ENCODE data around the gene XK. TPM values are rescaled to one million over a fixed set of nuclear protein-coding genes. Genes with fewer than 3 reads are reported as not detected.
"Not testable (repeated sequence)": the region's sequence is repeated elsewhere in the genome, so short reads cannot be mapped to it uniquely, and the experiment has no call there.

Gene XK, protein sequence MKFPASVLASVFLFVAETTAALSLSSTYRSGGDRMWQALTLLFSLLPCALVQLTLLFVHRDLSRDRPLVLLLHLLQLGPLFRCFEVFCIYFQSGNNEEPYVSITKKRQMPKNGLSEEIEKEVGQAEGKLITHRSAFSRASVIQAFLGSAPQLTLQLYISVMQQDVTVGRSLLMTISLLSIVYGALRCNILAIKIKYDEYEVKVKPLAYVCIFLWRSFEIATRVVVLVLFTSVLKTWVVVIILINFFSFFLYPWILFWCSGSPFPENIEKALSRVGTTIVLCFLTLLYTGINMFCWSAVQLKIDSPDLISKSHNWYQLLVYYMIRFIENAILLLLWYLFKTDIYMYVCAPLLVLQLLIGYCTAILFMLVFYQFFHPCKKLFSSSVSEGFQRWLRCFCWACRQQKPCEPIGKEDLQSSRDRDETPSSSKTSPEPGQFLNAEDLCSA
- not detected in 2 replicates for total RNA-seq (2014; rRNA removed; shearing (Covaris generic))

DNA sequence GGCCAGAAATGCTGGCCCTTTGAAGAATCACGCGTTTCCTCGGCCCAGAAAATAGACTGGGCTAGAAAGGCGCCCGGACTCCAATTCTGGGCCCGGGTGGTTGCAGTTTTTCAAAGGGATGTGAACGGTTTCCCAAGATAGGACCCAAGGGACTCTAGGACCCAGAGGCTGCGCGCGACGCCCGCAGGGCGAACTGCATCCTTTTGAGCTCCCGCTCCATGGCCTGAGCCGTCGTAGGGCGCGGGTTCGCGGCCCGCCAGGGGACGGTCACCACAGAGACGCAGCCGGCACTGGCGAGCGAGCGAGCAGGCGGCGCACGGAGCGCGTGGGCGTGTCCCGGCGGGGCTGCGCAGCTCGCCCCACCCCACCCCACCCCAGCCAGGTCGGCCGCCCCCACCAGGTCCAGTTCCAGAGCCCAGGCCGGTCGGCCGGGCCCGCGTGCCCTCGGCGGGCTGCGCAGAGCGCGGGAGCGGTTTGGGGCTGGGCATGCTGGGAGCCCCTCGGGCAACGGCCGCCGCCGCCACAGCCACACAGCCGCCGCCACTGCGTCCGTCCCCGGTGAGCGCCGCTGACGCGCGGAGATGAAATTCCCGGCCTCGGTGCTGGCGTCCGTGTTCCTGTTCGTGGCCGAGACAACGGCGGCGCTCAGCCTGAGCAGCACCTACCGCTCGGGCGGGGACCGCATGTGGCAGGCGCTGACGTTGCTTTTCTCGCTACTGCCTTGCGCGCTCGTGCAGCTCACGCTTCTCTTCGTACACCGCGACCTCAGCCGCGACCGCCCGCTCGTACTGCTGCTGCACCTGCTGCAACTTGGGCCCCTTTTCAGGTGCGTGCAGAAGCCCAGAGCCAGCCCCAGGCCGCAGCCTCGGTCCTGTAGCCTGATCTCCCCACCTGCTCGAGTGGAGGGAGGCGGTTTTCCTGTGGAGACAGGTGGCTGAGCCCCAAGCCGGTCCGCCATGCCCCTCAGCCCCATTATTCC is at the start of gene XK:
Gene XK, plus strand, starts transcription at position 411 of the 979 bp plus-strand sequence. Its CDS starts 171 bp downstream, at position 582.
- no peaks in the 10 kb centered on the region for H3K9me3 ChIP-seq (replicated peaks)
- no peak within 1 kb of the TSS for H3K27ac ChIP-seq
- no peaks in the 10 kb centered on the region for H3K27me3 ChIP-seq
- H3K4me3 ChIP-seq: no peak within 1 kb of the TSS
- H3K36me3 ChIP-seq: no peaks in the 10 kb centered on the region
- no peaks in the 10 kb centered on the region for H3K4me1 ChIP-seq
- no peak for DNase-seq

DNA sequence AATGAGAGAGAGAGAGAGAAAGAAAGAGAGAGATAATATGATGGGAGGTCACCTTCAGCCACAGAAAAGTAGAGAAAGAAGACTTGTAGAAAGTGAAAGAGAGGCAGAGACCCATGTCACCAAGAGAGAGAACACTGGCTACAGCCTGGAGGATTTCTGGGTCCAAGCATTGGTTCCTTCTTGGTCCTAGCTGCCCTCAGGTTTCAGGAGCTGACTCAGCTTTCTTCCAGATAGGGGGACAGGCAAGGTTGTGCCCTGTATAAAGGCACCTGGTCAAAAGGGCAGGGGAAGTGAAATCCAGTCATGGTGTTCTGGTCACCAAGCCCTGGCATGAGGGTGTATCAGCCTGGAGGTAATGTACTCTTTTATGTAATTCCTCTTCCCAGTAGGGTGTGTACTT is 47.5 kb upstream of the XK start:
- no peaks in the 10 kb centered on the region for H3K36me3 ChIP-seq
- H3K27ac ChIP-seq: no peak overlapping the region
- H3K4me3 ChIP-seq: no peak overlapping the region
- no peaks in the 10 kb centered on the region for H3K27me3 ChIP-seq
- no peaks in the 10 kb centered on the region for H3K4me1 ChIP-seq
- H3K9me3 ChIP-seq (replicated peaks): no peaks in the 10 kb centered on the region
- DNase-seq: no peak

DNA sequence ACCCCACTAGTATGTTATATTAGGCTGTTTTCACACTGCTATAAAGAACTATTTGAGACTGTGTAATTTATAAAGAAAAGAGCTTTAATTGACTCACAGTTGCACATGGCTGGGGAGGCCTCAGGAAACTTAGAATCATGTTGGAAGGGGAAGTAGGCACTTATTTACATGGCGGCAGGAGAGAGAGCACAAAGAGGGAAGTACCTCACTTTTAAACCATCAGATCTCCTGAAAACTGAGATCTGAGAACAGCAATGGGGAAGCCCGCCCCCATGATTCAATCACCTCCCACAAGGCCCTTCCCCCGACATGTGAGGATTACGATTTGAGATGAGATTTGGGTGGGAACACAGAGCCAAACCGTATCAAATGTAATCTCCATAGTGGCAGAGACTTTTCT is 45.4 kb upstream of the XK start:
- Histone ChIP-seq H3K27ac (no peak overlapping the region), H3K36me3 (no peaks in the 10 kb centered on the region), H3K4me3 (no peak overlapping the region)

DNA sequence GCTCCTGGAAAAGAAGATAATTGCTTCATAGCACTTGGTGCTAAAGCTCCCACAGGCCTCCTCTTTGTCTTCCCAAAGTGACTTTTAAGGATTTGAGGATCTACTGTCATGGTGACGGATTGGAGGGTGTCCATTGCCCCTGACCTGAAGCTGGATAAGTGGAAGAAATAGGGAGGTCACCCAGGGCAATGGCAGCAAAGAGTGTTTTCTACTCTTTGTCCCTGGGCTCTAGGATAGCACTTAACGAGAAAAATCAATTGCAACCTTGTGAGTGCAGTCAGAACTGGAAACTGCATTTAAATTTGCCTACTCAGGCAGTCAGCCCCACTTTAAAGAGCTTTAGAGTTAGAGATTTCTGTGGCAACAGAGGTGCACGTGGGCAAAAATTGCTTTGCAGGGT is 43.7 kb upstream of the XK start:
- DNase-seq: no peak
- Histone ChIP-seq H3K36me3 (no peaks in the 10 kb centered on the region), H3K9me3 (replicated peaks) (no peaks in the 10 kb centered on the region), H3K4me1 (no peaks in the 10 kb centered on the region), H3K27me3 (no peaks in the 10 kb centered on the region), H3K4me3 (no peak overlapping the region), H3K27ac (no peak overlapping the region)

More for the DNA sequence above, 45.4 kb upstream of the XK start:
- Histone ChIP-seq H3K9me3 (replicated peaks) (no peaks in the 10 kb centered on the region), H3K4me1 (no peaks in the 10 kb centered on the region), H3K27me3 (no peaks in the 10 kb centered on the region)
- no peak for DNase-seq

DNA sequence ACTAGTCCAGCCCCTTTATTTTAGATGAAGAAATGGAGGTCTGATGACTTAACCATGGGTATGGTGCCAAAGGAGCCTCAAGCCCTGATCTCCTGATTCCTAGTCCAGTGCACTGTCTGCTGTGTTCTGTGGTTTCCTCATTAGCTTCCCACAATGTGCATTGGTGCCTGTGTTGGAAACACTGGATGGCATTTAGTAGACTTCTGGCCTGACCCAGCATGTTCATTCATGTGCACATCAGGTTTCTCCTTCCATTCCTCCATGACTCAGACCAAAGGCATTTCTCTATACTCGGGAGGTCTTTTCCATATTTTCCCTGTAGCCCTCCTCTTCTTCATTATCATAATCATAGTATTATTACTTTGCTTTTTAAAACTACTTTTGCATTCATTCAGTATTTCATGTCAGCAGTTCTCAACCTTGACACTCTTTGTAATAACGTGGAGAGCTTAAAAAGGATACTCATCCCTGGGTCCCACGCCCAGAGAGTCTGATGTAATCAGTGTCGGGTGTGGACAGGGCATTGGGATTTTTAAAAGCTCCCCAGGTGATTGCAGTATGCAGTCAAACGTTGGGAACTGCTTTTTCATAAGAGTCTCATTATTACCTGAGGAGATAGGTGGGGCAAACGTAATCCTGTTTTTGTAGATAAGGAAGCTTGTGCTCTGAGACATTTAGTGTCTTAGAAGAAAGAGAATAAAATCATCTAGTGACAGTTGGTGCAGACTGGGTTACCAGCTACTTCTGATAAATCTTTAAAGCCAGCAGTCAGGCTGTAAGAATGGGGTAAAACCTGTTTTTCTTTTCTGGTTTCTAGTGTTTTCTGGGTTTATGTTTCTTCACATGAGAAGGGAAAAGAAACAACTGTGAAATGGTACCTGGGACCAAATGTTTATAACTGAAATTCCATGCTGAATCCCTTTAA is 40.9 kb upstream of the XK start:
- Histone ChIP-seq H3K27ac (no peak overlapping the region), H3K4me1 (no peaks in the 10 kb centered on the region), H3K9me3 (replicated peaks) (no peaks in the 10 kb centered on the region), H3K4me3 (no peak overlapping the region), H3K27me3 (no peaks in the 10 kb centered on the region), H3K36me3 (no peaks in the 10 kb centered on the region)
- DNase-seq: no peak

DNA sequence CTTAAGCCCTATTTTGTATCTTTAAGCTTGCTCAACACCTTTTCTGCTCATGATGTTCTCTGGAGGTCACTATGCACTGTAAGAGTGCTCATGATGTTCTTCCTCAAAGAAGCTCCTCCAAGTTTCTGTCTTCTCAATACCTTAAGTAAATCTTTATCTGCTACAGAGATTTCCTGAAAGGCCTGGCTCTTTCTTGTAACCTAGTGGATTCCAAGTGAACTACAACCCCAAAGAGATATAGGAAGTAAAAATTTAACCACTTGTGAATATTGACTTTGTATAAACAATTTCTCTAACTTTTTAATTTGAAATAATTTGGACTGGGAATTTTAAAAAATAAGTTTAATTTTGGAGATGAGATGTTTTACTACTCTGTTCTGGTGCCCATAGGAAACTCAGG is 39.3 kb upstream of the XK start:
- no peak overlapping the region for H3K27ac ChIP-seq
- DNase-seq: no peak
- H3K36me3 ChIP-seq: no peaks in the 10 kb centered on the region
- H3K9me3 ChIP-seq (replicated peaks): no peaks in the 10 kb centered on the region
- no peaks in the 10 kb centered on the region for H3K4me1 ChIP-seq
- no peak overlapping the region for H3K4me3 ChIP-seq
- no peaks in the 10 kb centered on the region for H3K27me3 ChIP-seq

DNA sequence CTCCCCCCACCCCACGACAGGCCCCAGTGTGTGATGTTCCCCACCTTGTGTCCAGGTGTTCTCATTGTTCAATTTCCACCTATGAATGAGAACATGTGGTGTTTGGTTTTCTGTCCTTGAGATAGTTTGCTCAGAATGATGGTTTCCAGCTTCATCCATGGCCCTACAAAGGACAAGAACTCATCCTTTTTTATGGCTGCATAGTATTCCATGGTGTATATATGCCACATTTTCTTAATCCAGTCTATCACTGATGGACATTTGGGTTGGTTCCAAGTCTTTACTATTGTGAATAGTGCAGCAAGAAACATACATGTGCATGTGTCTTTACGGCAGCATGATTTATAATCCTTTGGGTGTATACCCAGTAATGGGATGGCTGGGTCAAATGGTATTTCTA is 34.7 kb upstream of the XK start:
- not testable (repeated sequence) for H3K9me3 ChIP-seq (replicated peaks); H3K4me1 ChIP-seq; H3K4me3 ChIP-seq; H3K36me3 ChIP-seq; DNase-seq; H3K27ac ChIP-seq; H3K27me3 ChIP-seq

DNA sequence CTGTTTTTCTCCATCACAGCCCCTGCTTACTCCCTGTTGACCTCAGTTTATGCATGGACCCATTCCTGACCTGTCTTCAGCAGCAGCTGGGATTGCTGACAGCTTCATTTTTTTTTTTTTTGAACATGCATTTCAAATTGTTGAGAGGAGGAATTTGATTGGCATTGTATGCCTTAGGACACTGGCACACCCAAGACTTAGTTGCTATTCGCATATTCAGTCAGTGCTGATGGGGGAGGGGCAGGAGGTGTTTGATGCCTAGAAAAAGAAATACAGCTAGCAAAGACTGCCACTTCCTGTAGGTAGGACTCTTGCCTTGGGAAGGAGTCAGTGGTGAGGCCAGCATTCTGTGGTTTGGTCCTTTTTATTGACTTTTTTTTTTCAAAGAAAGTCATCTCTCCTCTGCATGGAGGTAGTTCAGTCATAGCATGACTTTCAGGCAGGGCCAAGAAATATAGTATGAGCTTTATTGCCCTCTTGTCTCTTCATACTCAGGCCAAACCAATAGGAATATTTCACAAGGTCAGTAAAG is 33.6 kb upstream of the XK start:
- no peak for DNase-seq
- Histone ChIP-seq H3K27ac (no peak overlapping the region), H3K4me3 (no peak overlapping the region), H3K9me3 (replicated peaks) (no peaks in the 10 kb centered on the region), H3K36me3 (no peaks in the 10 kb centered on the region), H3K27me3 (no peaks in the 10 kb centered on the region), H3K4me1 (no peaks in the 10 kb centered on the region)

DNA sequence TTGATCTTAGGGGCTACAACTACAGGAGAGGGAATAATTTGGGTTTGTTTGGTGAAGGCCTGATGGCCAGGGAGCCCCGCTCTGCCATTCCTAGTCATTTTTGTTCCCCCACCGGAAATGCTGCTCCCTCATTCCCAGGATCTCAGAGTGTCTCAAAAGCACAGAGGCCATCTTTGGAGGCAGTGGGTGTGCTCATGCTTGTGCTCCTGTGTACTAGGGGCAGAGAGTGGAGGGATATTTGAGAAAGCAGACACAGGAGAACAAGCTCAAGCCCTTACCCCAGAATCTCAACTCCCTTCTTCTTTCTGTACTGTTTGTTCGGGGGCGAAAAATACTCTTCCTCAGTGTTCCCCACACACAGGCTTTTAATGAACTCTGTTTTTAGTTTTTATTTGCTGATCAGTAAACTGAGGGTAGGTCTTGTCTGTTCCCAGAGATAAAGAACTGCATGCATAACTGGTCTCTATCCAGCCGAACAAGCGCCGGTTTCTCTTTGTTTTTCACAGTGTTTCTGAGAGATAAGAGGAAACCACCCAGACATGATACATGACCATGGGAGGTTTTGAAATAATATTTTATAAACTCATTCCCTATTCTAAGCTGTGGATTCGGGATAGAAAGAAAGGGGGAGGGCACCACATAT is 32.9 kb upstream of the XK start:
- no peak overlapping the region for H3K4me3 ChIP-seq
- H3K27ac ChIP-seq: no peak overlapping the region
- H3K4me1 ChIP-seq: no peaks in the 10 kb centered on the region
- no peak for DNase-seq
- H3K9me3 ChIP-seq (replicated peaks): no peaks in the 10 kb centered on the region
- no peaks in the 10 kb centered on the region for H3K27me3 ChIP-seq
- no peaks in the 10 kb centered on the region for H3K36me3 ChIP-seq

DNA sequence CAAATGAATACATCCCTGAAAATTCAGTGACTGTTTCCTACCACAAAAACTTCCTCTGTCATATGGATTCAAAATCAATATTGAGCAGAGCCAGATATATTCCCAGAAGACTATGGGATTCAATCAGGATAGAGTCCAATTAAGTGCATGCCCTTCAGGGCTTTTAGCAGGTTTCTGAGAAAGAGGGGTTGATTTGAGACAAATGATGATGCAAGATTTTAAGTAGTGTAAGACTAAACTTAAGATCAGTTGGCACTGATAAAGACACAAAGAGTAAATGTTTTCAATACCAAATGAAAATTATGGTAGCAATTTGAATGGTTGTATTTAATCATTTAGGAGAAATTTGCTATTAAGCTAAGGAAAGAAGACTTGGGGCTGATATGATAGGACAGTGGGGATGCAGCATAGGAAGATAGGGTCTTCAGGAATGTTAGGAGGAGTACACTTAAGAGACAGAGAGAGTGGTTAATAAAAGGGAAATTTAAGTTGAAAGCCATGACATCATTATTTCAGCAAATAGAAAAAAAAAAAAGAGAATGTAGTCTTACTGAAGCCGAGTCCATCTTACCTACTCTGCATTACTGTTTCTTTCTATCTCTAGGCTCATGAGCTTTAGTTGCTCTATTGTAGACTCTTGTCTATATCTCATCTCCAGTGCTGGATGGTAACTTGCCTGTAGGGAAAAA is 32.0 kb upstream of the XK start:
- Histone ChIP-seq H3K4me1 (no peaks in the 10 kb centered on the region), H3K27me3 (no peaks in the 10 kb centered on the region), H3K9me3 (replicated peaks) (no peaks in the 10 kb centered on the region), H3K27ac (no peak overlapping the region), H3K4me3 (no peak overlapping the region), H3K36me3 (no peaks in the 10 kb centered on the region)
- no peak for DNase-seq

DNA sequence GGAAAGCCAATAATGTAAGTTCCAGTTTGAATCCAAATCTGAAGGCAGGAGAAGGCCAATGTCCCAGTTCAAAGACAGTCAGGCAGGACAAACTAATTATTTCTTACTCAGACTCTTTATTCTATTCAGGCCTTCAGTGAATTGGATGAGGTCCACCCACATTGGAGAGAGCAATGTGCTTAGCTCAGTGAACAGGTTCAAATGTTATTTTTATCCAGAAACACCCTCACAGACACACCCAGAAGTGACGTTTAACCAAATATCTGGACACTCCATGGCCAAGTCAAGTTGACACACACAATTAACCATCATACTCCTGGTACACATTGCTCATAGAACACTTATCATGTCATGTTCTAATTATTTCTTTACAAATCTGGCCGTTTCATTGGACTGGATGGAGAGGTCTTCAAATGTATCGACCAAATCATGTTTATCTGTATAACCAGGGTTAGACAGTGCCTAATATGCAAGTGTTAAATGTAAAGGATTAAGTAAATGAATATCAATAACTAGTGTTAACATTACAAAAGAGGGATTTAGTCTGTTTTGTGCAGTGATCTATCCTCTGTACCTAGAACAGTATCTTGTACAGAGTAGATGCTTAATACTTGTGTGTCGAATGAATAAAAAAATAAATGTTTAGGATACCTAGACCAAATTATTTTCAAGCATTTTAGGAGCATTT is 27.1 kb upstream of the XK start:
- no peak for DNase-seq
- Histone ChIP-seq H3K4me3 (no peak overlapping the region), H3K4me1 (no peaks in the 10 kb centered on the region), H3K9me3 (replicated peaks) (no peaks in the 10 kb centered on the region), H3K27ac (no peak overlapping the region), H3K36me3 (no peaks in the 10 kb centered on the region), H3K27me3 (no peaks in the 10 kb centered on the region)

DNA sequence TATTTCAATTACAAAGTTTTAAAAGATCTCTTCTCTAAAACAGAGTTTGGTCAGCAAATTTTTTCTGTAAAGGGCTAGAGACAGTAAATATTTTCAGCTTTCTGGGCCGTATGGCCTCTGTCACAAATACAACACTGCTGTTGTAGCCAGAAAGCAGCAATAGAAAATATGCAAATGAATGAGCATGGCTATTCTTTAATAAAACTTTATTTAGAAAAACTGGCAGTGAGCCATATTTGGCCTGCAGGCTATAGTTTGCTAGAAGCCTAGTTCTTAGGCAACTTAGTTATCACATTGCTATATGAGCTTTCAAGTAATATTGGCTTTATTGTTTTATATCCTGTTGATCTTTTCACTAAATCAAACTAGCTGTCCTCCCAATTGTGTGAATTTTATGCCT is 26.5 kb upstream of the XK start:
- Histone ChIP-seq H3K4me1 (no peaks in the 10 kb centered on the region), H3K4me3 (no peak overlapping the region), H3K9me3 (replicated peaks) (no peaks in the 10 kb centered on the region), H3K27me3 (no peaks in the 10 kb centered on the region), H3K27ac (no peak overlapping the region), H3K36me3 (no peaks in the 10 kb centered on the region)
- no peak for DNase-seq

DNA sequence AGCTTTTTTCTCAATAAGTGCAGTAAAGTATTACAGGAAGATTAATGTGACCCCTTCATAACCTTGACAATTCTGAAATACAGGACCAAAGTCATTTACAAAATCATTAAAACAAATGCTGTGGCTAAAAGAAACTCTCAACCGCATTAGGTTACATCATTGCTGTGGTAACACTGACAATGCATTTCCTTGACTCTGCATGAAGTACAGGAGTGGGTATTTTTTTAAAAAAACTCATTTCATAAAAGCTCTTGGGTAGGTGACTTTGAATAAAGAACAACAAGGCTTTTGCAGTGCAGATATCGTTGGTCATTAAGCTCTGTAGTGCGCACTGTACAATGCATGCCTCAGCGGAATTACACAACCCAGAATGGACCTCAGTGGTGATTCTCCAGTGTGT is 23.4 kb upstream of the XK start:
- Histone ChIP-seq H3K27me3 (no peaks in the 10 kb centered on the region), H3K4me3 (no peak overlapping the region), H3K9me3 (replicated peaks) (no peaks in the 10 kb centered on the region), H3K36me3 (no peaks in the 10 kb centered on the region), H3K27ac (no peak overlapping the region), H3K4me1 (no peaks in the 10 kb centered on the region)
- no peak for DNase-seq

Measured in SJCRH30 (cell line).